Suprapubic skin (tissue), 4 donors: ENCODE measurements around the gene KIAA0753.

Source experiments
- EP300 ChIP-seq: sonication (generic); formaldehyde crosslinking; IDR thresholded peaks from one replicate; pipeline ENCODE4 v1.6.1; 2017; ENCODE audit warnings: antibody characterized with exemption
- POLR2A ChIP-seq, 2 donors: fragments of 450-650 bp; IDR thresholded peaks; one replicate each; pipeline ENCODE4 v1.6.1; 2017; ENCODE audit warnings: antibody characterized with exemption in 2 of 2, mild to moderate bottlenecking in 2 of 2, moderate library complexity in 2 of 2
- POLR2AphosphoS5 ChIP-seq, 3 donors: sonication (generic); formaldehyde crosslinking; IDR thresholded peaks; one replicate each; pipeline ENCODE4 v1.6.1; 2017; ENCODE audit warnings: antibody characterized with exemption in 3 of 3
- TF ChIP-seq, protein P1 (sequence below), 2 donors: fragments of 200-600 bp in 1 of 2; fragments of 450-650 bp in 1 of 2; sonication (generic) in 1 of 2; IDR thresholded peaks; one replicate each; pipeline ENCODE4 v1.5.1; 2016 to 2019; ENCODE audit warnings: antibody characterized with exemption in 2 of 2, mild to moderate bottlenecking in 1 of 2, moderate library complexity in 1 of 2

DNA sequence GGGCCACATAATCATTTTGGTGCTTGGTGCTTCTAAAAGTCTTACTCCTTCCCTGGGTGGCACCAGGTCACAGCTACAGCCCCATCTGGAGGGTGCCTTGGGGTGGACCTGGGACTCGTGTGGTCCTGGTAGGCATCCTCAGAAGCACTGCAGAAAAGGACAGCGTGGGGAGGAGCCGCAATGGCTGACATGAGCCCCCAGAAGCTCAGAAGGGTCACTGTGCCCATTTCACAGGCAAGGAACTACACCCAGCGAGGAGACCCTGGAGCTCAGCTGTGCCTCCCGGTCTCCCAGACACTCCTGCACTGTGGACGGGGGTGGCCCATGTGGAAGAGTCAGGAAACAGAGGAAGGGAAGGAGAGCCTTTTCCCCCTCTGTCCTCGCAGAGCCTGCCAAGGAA is 37.4 kb upstream of the KIAA0753 start:
- TF ChIP-seq, protein P1, sequence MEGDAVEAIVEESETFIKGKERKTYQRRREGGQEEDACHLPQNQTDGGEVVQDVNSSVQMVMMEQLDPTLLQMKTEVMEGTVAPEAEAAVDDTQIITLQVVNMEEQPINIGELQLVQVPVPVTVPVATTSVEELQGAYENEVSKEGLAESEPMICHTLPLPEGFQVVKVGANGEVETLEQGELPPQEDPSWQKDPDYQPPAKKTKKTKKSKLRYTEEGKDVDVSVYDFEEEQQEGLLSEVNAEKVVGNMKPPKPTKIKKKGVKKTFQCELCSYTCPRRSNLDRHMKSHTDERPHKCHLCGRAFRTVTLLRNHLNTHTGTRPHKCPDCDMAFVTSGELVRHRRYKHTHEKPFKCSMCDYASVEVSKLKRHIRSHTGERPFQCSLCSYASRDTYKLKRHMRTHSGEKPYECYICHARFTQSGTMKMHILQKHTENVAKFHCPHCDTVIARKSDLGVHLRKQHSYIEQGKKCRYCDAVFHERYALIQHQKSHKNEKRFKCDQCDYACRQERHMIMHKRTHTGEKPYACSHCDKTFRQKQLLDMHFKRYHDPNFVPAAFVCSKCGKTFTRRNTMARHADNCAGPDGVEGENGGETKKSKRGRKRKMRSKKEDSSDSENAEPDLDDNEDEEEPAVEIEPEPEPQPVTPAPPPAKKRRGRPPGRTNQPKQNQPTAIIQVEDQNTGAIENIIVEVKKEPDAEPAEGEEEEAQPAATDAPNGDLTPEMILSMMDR (IDR thresholded peaks at IDR 0.05), result no peak
- TF ChIP-seq EP300 (no peak), POLR2A (IDR thresholded peaks at IDR 0.05) (no peak), POLR2AphosphoS5 (IDR thresholded peaks at IDR 0.05) (no peak)
